Mesothelial cell of epicardium (in vitro differentiated cells): ENCODE data around the gene FAM131B. TPM values are rescaled to one million over a fixed set of nuclear protein-coding genes. Genes with fewer than 3 reads are reported as not detected.

ENCODE experiments used
- DNase-seq, 2 experiments: peaks; one replicate each; pipeline ENCODE4 v3.0.0; 2021; ENCODE audit warnings: low spot score in 2 of 2; ENCODE audit not compliant: unreplicated experiment in 2 of 2
- H3K27ac Mint-ChIP-seq: 2 replicates; pipeline ENCODE4 v1.8.0; 2021; ENCODE audit warnings: mixed read lengths
- H3K27me3 Mint-ChIP-seq: 2 replicates; pipeline ENCODE4 v1.8.0; 2021; ENCODE audit warnings: low read depth, mixed read lengths
- H3K36me3 Mint-ChIP-seq: 2 replicates; pipeline ENCODE4 v1.8.0; 2021; ENCODE audit warnings: mixed read lengths
- H3K4me1 Mint-ChIP-seq: 2 replicates; pipeline ENCODE4 v1.8.0; 2021; ENCODE audit warnings: mixed read lengths
- H3K4me3 Mint-ChIP-seq: 2 replicates; pipeline ENCODE4 v1.8.0; 2021; ENCODE audit warnings: mild to moderate bottlenecking, moderate library complexity, mixed read lengths
- H3K9me3 Mint-ChIP-seq: 2 replicates; pipeline ENCODE4 v1.8.0; 2021; ENCODE audit warnings: mixed read lengths
- CTCF ChIP-seq: fragments of 200-600 bp; sonication (generic); IDR thresholded peaks from one replicate; pipeline ENCODE4 v1.5.0; 2021; ENCODE audit warnings: antibody characterized with exemption; ENCODE audit not compliant: unreplicated experiment
- total RNA-seq: library from RNA; stranded (reverse); gene quantifications from 3 replicates; pipeline ENCODE4 v1.2.1, GENCODE V29; 2021

The FAM131B gene
- total RNA-seq, 1 donor from 2014 or later = 5.6 TPM

GRCh38 chr7:143383642-143383957 is 21.1 kb upstream of the FAM131B start:
- no peak for TF ChIP-seq CTCF
- H3K9me3 Mint-ChIP-seq = no peaks in the 10 kb centered on the region
- H3K27ac Mint-ChIP-seq = no peak overlapping the region
- H3K4me3 Mint-ChIP-seq = no peak overlapping the region
- no peaks in the 10 kb centered on the region for H3K36me3 Mint-ChIP-seq
- no peak for DNase-seq
- H3K27me3 Mint-ChIP-seq = no peaks in the 10 kb centered on the region
- H3K4me1 Mint-ChIP-seq = peaks cover 22% of the 10 kb centered on the region

GRCh38 chr7:143382791-143383641 is 20.5 kb upstream of the FAM131B start:
- Mint-ChIP-seq H3K27me3 (no peaks in the 10 kb centered on the region), H3K36me3 (no peaks in the 10 kb centered on the region), H3K27ac (peak overlapping the region; percentile 26), H3K4me3 (no peak overlapping the region), H3K4me1 (peaks cover 28% of the 10 kb centered on the region), H3K9me3 (no peaks in the 10 kb centered on the region)
- no peak for DNase-seq
- TF ChIP-seq CTCF = no peak

- Mint-ChIP-seq H3K9me3 (no peaks in the 10 kb centered on the region), H3K36me3 (no peaks in the 10 kb centered on the region), H3K27me3 (no peaks in the 10 kb centered on the region), H3K27ac (peak overlapping the region; percentile 83), H3K4me1 (peaks cover 30% of the 10 kb centered on the region), H3K4me3 (no peak overlapping the region)
- no peak for TF ChIP-seq CTCF
- DNase-seq = no peak
Observed at GRCh38 chr7:143382126-143382790, 19.7 kb upstream of the FAM131B start.

- no peaks in the 10 kb centered on the region for H3K27me3 Mint-ChIP-seq
- TF ChIP-seq CTCF = no peak
- no peak overlapping the region for H3K4me3 Mint-ChIP-seq
- H3K27ac Mint-ChIP-seq = peak overlapping the region; percentile 83
- H3K9me3 Mint-ChIP-seq = no peaks in the 10 kb centered on the region
- DNase-seq = peak; percentile 77 to 96
- H3K36me3 Mint-ChIP-seq = no peaks in the 10 kb centered on the region
- H3K4me1 Mint-ChIP-seq = peaks cover 31% of the 10 kb centered on the region
Observed at GRCh38 chr7:143381427-143382125, 19.1 kb upstream of the FAM131B start.

- Mint-ChIP-seq H3K27ac (peak within 1 kb of the TSS; percentile 87), H3K4me1 (peaks cover 31% of the 10 kb centered on the region), H3K36me3 (no peaks in the 10 kb centered on the region), H3K9me3 (no peaks in the 10 kb centered on the region), H3K27me3 (no peaks in the 10 kb centered on the region), H3K4me3 (peak within 1 kb of the TSS; percentile 76)
- TF ChIP-seq CTCF = no peak
- DNase-seq = peak; percentile 82 to 88
Observed at GRCh38 chr7:143380646-143381426, 18.3 kb upstream of the FAM131B start, which contains the start of gene ZYX. Gene ZYX, plus strand, starts transcription at chr7:143381345. Its CDS starts 227 bp downstream, at chr7:143381572.
